H7 (cell line): ENCODE data around the gene CORO2B. TPM values are rescaled to one million over a fixed set of nuclear protein-coding genes. Genes with fewer than 3 reads are reported as not detected.
A peak's percentile ranks its signal among the peaks of the same experiment; 100 is the strongest.

Experiments
- DNase-seq: peaks from one replicate; pipeline ENCODE4 v3.0.0; 2012
- H3K27me3 ChIP-seq: 2 replicates; pipeline ENCODE4 v1.6.0; 2011; ENCODE audit warnings: mild to moderate bottlenecking, low read length; ENCODE audit not compliant: control insufficient read depth, insufficient read depth
- H3K36me3 ChIP-seq: replicated peaks from 2 replicates; pipeline ENCODE4 v1.5.1; 2011; ENCODE audit warnings: low read length; ENCODE audit not compliant: control insufficient read depth, insufficient read depth
- H3K4me3 ChIP-seq: 2 replicates; pipeline ENCODE4 v1.5.1; 2011; ENCODE audit warnings: low read depth, mild to moderate bottlenecking, control low read depth, low read length, moderate library complexity; ENCODE audit not compliant: insufficient read depth
- total RNA-seq: library from RNA; depleted of rRNA; stranded (reverse); fragments of >200 nt; shearing (Covaris generic); gene quantifications from 2 replicates; pipeline ENCODE4 v1.2.3, GENCODE V29; 2014

Gene CORO2B
- total RNA-seq, 1 experiment from 2014 or later = 5.4 TPM

GRCh38 chr15:68559345-68560310 lies 19.2 kb upstream of the CORO2B start:
- Histone ChIP-seq H3K4me3 (peak overlapping the region; percentile 56), H3K27me3 (peaks cover 8% of the 10 kb centered on the region)
- peak; percentile 95 for DNase-seq

GRCh38 chr15:68560501-68561113 lies 18.2 kb upstream of the CORO2B start:
- no peaks in the 10 kb centered on the region for H3K36me3 ChIP-seq
- H3K27me3 ChIP-seq = peaks cover 8% of the 10 kb centered on the region
- DNase-seq = no peak
- no peak overlapping the region for H3K4me3 ChIP-seq

More at GRCh38 chr15:68559345-68560310, 19.2 kb upstream of the CORO2B start:
- no peaks in the 10 kb centered on the region for H3K36me3 ChIP-seq

GRCh38 chr15:68561171-68561900 lies 17.5 kb upstream of the CORO2B start:
- peaks cover 8% of the 10 kb centered on the region for H3K27me3 ChIP-seq
- DNase-seq = no peak
- H3K36me3 ChIP-seq = no peaks in the 10 kb centered on the region
- H3K4me3 ChIP-seq = no peak overlapping the region

- DNase-seq = no peak
- Histone ChIP-seq H3K27me3 (peaks cover 8% of the 10 kb centered on the region), H3K36me3 (no peaks in the 10 kb centered on the region), H3K4me3 (no peak overlapping the region)
These were observed 16.9 kb upstream of the CORO2B start for GRCh38 chr15:68561901-68562300.

GRCh38 chr15:68564173-68564572 lies 14.6 kb upstream of the CORO2B start:
- Histone ChIP-seq H3K27me3 (peaks cover 3% of the 10 kb centered on the region; the same call in 1 of the 2 replicates), H3K36me3 (no peaks in the 10 kb centered on the region), H3K4me3 (no peak overlapping the region)
- no peak for DNase-seq

- DNase-seq = no peak
- Histone ChIP-seq H3K36me3 (no peaks in the 10 kb centered on the region), H3K4me3 (no peak overlapping the region), H3K27me3 (peaks cover 3% of the 10 kb centered on the region; the same call in 1 of the 2 replicates)
These were observed 13.6 kb upstream of the CORO2B start for GRCh38 chr15:68565234-68565633.

- Histone ChIP-seq H3K4me3 (no peak overlapping the region), H3K27me3 (no peaks in the 10 kb centered on the region), H3K36me3 (no peaks in the 10 kb centered on the region)
- DNase-seq = no peak
These were observed 13.1 kb upstream of the CORO2B start for GRCh38 chr15:68565726-68566125.

GRCh38 chr15:68566377-68566954 lies 12.3 kb upstream of the CORO2B start:
- DNase-seq = no peak
- no peaks in the 10 kb centered on the region for H3K36me3 ChIP-seq
- no peak overlapping the region for H3K4me3 ChIP-seq
- H3K27me3 ChIP-seq = no peaks in the 10 kb centered on the region

GRCh38 chr15:68567345-68567744 lies 11.4 kb upstream of the CORO2B start:
- H3K27me3 ChIP-seq = no peaks in the 10 kb centered on the region; the same call in 1 of the 2 replicates
- no peak overlapping the region for H3K4me3 ChIP-seq
- H3K36me3 ChIP-seq = no peaks in the 10 kb centered on the region
- DNase-seq = no peak

GRCh38 chr15:68570974-68571373 lies 7.8 kb upstream of the CORO2B start:
- Histone ChIP-seq H3K4me3 (no peak overlapping the region), H3K27me3 (no peaks in the 10 kb centered on the region; the same call in 1 of the 2 replicates), H3K36me3 (no peaks in the 10 kb centered on the region)
- no peak for DNase-seq

- no peak for DNase-seq
- H3K27me3 ChIP-seq = no peaks in the 10 kb centered on the region; the same call in none of the 2 replicates
- no peak overlapping the region for H3K4me3 ChIP-seq
- H3K36me3 ChIP-seq = no peaks in the 10 kb centered on the region
These were observed 7.2 kb upstream of the CORO2B start for GRCh38 chr15:68571582-68571981.

- no peak overlapping the region for H3K4me3 ChIP-seq
- no peaks in the 10 kb centered on the region for H3K36me3 ChIP-seq
- DNase-seq = no peak
- peaks cover 5% of the 10 kb centered on the region for H3K27me3 ChIP-seq
These were observed 6.5 kb upstream of the CORO2B start for GRCh38 chr15:68572309-68572708.

- Histone ChIP-seq H3K36me3 (no peaks in the 10 kb centered on the region), H3K27me3 (peaks cover 9% of the 10 kb centered on the region), H3K4me3 (no peak overlapping the region)
- no peak for DNase-seq
These were observed 5.9 kb upstream of the CORO2B start for GRCh38 chr15:68572921-68573320.

- DNase-seq = no peak
- Histone ChIP-seq H3K36me3 (no peaks in the 10 kb centered on the region), H3K4me3 (no peak overlapping the region), H3K27me3 (peaks cover 13% of the 10 kb centered on the region)
These were observed 4.7 kb upstream of the CORO2B start for GRCh38 chr15:68574046-68574445.
